H1 (cell line): ENCODE results near the gene C3orf80. TPM values are rescaled to one million over a fixed set of nuclear protein-coding genes. Genes with fewer than 3 reads are reported as not detected.

Experiments
- CTCF ChIA-PET: fragments of 300-600 bp; sonication (Branson Sonifier 250); formaldehyde crosslinking; loops from one replicate; lab custom pipeline; 2021; ENCODE audit not compliant: partially characterized antibody; lab: Charles Lee
- POLR2A ChIA-PET: fragments of 300-600 bp; sonication (Branson Sonifier 250); formaldehyde crosslinking; loops from one replicate; lab custom pipeline; 2021; ENCODE audit warnings: inconsistent platforms; ENCODE audit not compliant: partially characterized antibody; lab: Charles Lee
- DNase-seq, 2 experiments: peaks; one replicate each; pipeline versions ENCODE4 v3.0.0 to v3.0.0-alpha.2; 2010 to 2022; ENCODE audit warnings: low spot score in 2 of 2, low read depth in 1 of 2, mixed read lengths in 1 of 2
- FAIRE-seq: peaks from 2 replicates; lab custom pipeline; 2011; peaks lifted over from hg19 to GRCh38; lab: Jason Lieb, UNC
- H2AFZ ChIP-seq: 2 replicates; pipeline ENCODE4 v1.8.1; 2012; ENCODE audit warnings: low read length, inconsistent platforms
- H2AK5ac ChIP-seq: 2 replicates; pipeline ENCODE4 v1.6.1; 2013; ENCODE audit warnings: low read depth, low read length
- H2BK120ac ChIP-seq: replicated peaks from 2 replicates; pipeline ENCODE3; 2013; ENCODE audit warnings: low read depth, low read length, inconsistent platforms
- H2BK12ac ChIP-seq: 2 replicates; pipeline ENCODE4 v1.6.1; 2013; ENCODE audit warnings: low read depth, low read length
- H2BK15ac ChIP-seq: 2 replicates; pipeline ENCODE4 v1.6.1; 2013; ENCODE audit warnings: low read length
- H2BK20ac ChIP-seq: 2 replicates; pipeline ENCODE4 v1.6.1; 2013; ENCODE audit warnings: low read length
- H2BK5ac ChIP-seq: 2 replicates; pipeline ENCODE4 v1.6.1; 2013; ENCODE audit warnings: low read depth, low read length
- H3K14ac ChIP-seq: 2 replicates; pipeline ENCODE4 v1.6.1; 2013; ENCODE audit warnings: inconsistent platforms; ENCODE audit not compliant: insufficient read length
- H3K18ac ChIP-seq: 2 replicates; pipeline ENCODE4 v1.6.1; 2013; ENCODE audit warnings: low read length; ENCODE audit errors: extremely low read depth
- H3K23ac ChIP-seq: 2 replicates; pipeline ENCODE4 v1.6.1; 2013; ENCODE audit warnings: inconsistent platforms; ENCODE audit not compliant: insufficient read length
- H3K23me2 ChIP-seq: 2 replicates; pipeline ENCODE4 v1.6.1; 2013; ENCODE audit warnings: low read depth, low read length
- H3K27ac ChIP-seq: 2 replicates; pipeline ENCODE4 v1.6.1; 2011; ENCODE audit warnings: low read depth, low read length, inconsistent platforms
- H3K27me3 ChIP-seq, 4 experiments: replicated peaks in 1 of 4; 1 replicate in 1 of 4; 2 replicates in 3 of 4; pipeline versions ENCODE4 v1.6.1 to v1.8.1; 2011 to 2013; ENCODE audit warnings: low read length in 3 of 4, mild to moderate bottlenecking in 3 of 4, inconsistent platforms in 2 of 4, mixed read lengths in 2 of 4, moderate library complexity in 1 of 4; ENCODE audit not compliant: control insufficient read depth in 3 of 4, insufficient read depth in 3 of 4; ENCODE audit errors: extremely low read depth in 1 of 4
- H3K36me3 ChIP-seq, 4 experiments: 2 replicates each; pipeline versions ENCODE4 v1.6.1 to v1.8.1; 2011 to 2013; ENCODE audit warnings: mild to moderate bottlenecking in 4 of 4, low read length in 3 of 4, moderate library complexity in 2 of 4, control low read depth in 1 of 4, inconsistent platforms in 1 of 4; ENCODE audit not compliant: insufficient read depth in 4 of 4, control insufficient read depth in 2 of 4
- H3K4ac ChIP-seq: replicated peaks from 2 replicates; pipeline ENCODE3; 2013; ENCODE audit warnings: low read length, low read depth, mixed read lengths, inconsistent platforms; ENCODE audit not compliant: insufficient read length
- H3K4me1 ChIP-seq, 4 experiments: replicated peaks in 1 of 4; 1 replicate in 1 of 4; 2 replicates in 3 of 4; pipeline versions ENCODE4 v1.6.1 to v1.8.1; 2011 to 2013; ENCODE audit warnings: low read length in 3 of 4, inconsistent platforms in 2 of 4, mixed read lengths in 1 of 4; ENCODE audit not compliant: insufficient read depth in 4 of 4, control insufficient read depth in 3 of 4
- H3K4me2 ChIP-seq, 2 experiments: 2 replicates each; pipeline versions ENCODE4 v1.6.1 to v1.8.1; 2011 to 2013; ENCODE audit warnings: low read depth in 2 of 2, low read length in 2 of 2, control low read depth in 1 of 2, inconsistent platforms in 1 of 2, mild to moderate bottlenecking in 1 of 2; ENCODE audit not compliant: insufficient read depth in 1 of 2
- H3K4me3 ChIP-seq, 4 experiments: fragments of 200-600, 300-600 bp in 1 of 4; sonication (generic), shearing (Covaris generic), sonication (Bioruptor Twin) in 1 of 4; 2 replicates each; pipeline versions ENCODE4 v1.5.1 to v1.8.1; 2011 to 2016; ENCODE audit warnings: low read length in 4 of 4, low read depth in 3 of 4, control low read depth in 2 of 4, inconsistent platforms in 2 of 4, mild to moderate bottlenecking in 2 of 4, mixed read lengths in 1 of 4, moderate library complexity in 1 of 4; ENCODE audit not compliant: insufficient read depth in 2 of 4; ENCODE audit errors: extremely low read depth in 1 of 4
- H3K56ac ChIP-seq: replicated peaks from 2 replicates; pipeline ENCODE3; 2013; ENCODE audit warnings: low read depth, mild to moderate bottlenecking, mixed read lengths, low read length, inconsistent platforms; ENCODE audit not compliant: insufficient read length
- H3K79me1 ChIP-seq: 2 replicates; pipeline ENCODE4 v1.6.1; 2013; ENCODE audit warnings: low read depth, low read length, control low read depth
- H3K79me2 ChIP-seq, 2 experiments: 2 replicates each; pipeline versions ENCODE4 v1.6.1 to v1.8.1; 2012 to 2013; ENCODE audit warnings: low read length in 2 of 2, mild to moderate bottlenecking in 2 of 2, inconsistent platforms in 1 of 2; ENCODE audit not compliant: insufficient read depth in 2 of 2, control insufficient read depth in 1 of 2
- H3K9ac ChIP-seq, 4 experiments: replicated peaks in 1 of 4; 1 replicate in 1 of 4; 2 replicates in 3 of 4; pipeline versions ENCODE4 v1.6.1 to v1.8.1; 2011 to 2013; ENCODE audit warnings: low read depth in 3 of 4, low read length in 3 of 4, control low read depth in 2 of 4, mild to moderate bottlenecking in 2 of 4, moderate library complexity in 2 of 4, inconsistent platforms in 1 of 4; ENCODE audit errors: extremely low read depth in 1 of 4
- H3K9me3 ChIP-seq, 2 experiments: 2 replicates each; pipeline versions ENCODE4 v1.6.1 to v1.8.1; 2012 to 2013; ENCODE audit warnings: mild to moderate bottlenecking in 2 of 2, moderate library complexity in 2 of 2, control low read depth in 1 of 2, inconsistent platforms in 1 of 2, low read depth in 1 of 2, low read length in 1 of 2, mixed read lengths in 1 of 2; ENCODE audit not compliant: insufficient read depth in 2 of 2
- H4K20me1 ChIP-seq, 2 experiments: replicated peaks in 1 of 2; 2 replicates each; pipeline versions ENCODE3 to v1.8.1; 2011 to 2013; ENCODE audit warnings: inconsistent platforms in 2 of 2, low read length in 2 of 2, mild to moderate bottlenecking in 1 of 2; ENCODE audit not compliant: insufficient read depth in 2 of 2, control insufficient read depth in 1 of 2
- H4K5ac ChIP-seq: 2 replicates; pipeline ENCODE4 v1.6.1; 2013; ENCODE audit warnings: low read length, low read depth, mixed read lengths, inconsistent platforms; ENCODE audit not compliant: insufficient read length
- H4K8ac ChIP-seq: 2 replicates; pipeline ENCODE4 v1.8.0; 2013; ENCODE audit warnings: mild to moderate bottlenecking, moderate library complexity, low read length, inconsistent platforms; ENCODE audit not compliant: insufficient read depth; ENCODE audit errors: extremely low read depth
- H4K91ac ChIP-seq: replicated peaks from 2 replicates; pipeline ENCODE3; 2013; ENCODE audit warnings: low read length, mixed read lengths, inconsistent platforms; ENCODE audit not compliant: insufficient read length
- NANOG ChIP-seq: IDR thresholded peaks from 2 replicates; pipeline ENCODE4 v1.6.1; 2011; ENCODE audit warnings: low read length, low read depth, mild to moderate bottlenecking, inconsistent platforms; ENCODE audit not compliant: insufficient read depth, poor library complexity, severe bottlenecking
- SIX5 ChIP-seq: IDR thresholded peaks from 2 replicates; pipeline ENCODE4 v1.6.1; 2011; ENCODE audit warnings: mild to moderate bottlenecking, low read depth, low read length
- SP4 ChIP-seq: IDR thresholded peaks from 2 replicates; pipeline ENCODE4 v1.6.1; 2012; ENCODE audit warnings: low read length, inconsistent platforms
- WGBS, 2 experiments: shearing (Covaris generic) in 1 of 2; methylation state at CpG; one replicate each; pipeline versions ENCODE4 v1.1.6 to v1.1.7; 2013 to 2015; ENCODE audit warnings: low lambda C conversion rate in 2 of 2, mixed read lengths in 2 of 2, inconsistent platforms in 1 of 2, low coverage in 1 of 2, missing lambda C conversion rate in 1 of 2; ENCODE audit not compliant: insufficient replicate concordance in 2 of 2, insufficient coverage in 1 of 2, insufficient read length in 1 of 2; ENCODE audit errors: extremely low coverage in 1 of 2, missing lambda C conversion rate in 1 of 2; 5-methylcytosine and 5-hydroxymethylcytosine counted together
- polyA plus RNA-seq, 7 experiments: library from polyadenylated mRNA; depleted of rRNA in 3 of 7; stranded (reverse) in 5 of 7; unstranded in 2 of 7; fragments of >200 nt in 5 of 7; fragments of 200-250 nt in 2 of 7; gene quantifications; 1 replicate in 5 of 7; 2 replicates in 1 of 7; 4 replicates in 1 of 7; pipeline versions ENCODE4 v1.2.1 to v1.2.3, GENCODE V29; 2011 to 2013; ENCODE audit warnings: missing spikeins in 2 of 7, mixed read lengths in 2 of 7
- total RNA-seq: library from RNA; stranded (reverse); fragmentation: NEBNext Ultra II Directional; extraction: Animal tissue kit (Norgen Biotek cat#: 25700); gene quantifications from 2 replicates; pipeline ENCODE4 v1.2.1, GENCODE V29; 2021

Gene C3orf80
- total and polyA plus RNA-seq, 2 of the 8 experiments (the other 6 are each of a cell fraction or from before 2014, with no cell fraction given) = 0.57 to 1.1 TPM

GRCh38 chr3:160193644-160194192, 31.5 kb upstream of the C3orf80 start:
- no peak overlapping the region for H3K18ac ChIP-seq
- no peaks in the 10 kb centered on the region for H3K79me1 ChIP-seq
- no peak overlapping the region for H2BK120ac ChIP-seq
- H2BK12ac ChIP-seq = no peak overlapping the region
- DNase-seq (no peak), FAIRE-seq (no peak)
- no peak overlapping the region for H2BK20ac ChIP-seq
- 87% methylated on average over 6 of the region's 6 CpGs; no CpG with 5 or more reads in 1 of the 2 experiments for WGBS, 2 experiments
- peaks cover 0 to 2% of the 10 kb centered on the region in 2 experiments; a peak in 1 of 4 replicates for H3K9me3 ChIP-seq
- CTCF ChIA-PET = interaction anchor here (1.4 to 1.5 kb wide), 3 partner anchors 17 to 206 kb away, joined by 3 to 4 read pairs (median 4); no protein-coding TSS in a partner anchor
- H3K14ac ChIP-seq = no peak overlapping the region
- no peaks in the 10 kb centered on the region for H3K79me2 ChIP-seq
- H4K5ac ChIP-seq = no peak overlapping the region
- H2BK5ac ChIP-seq = no peak overlapping the region
- no peaks in the 10 kb centered on the region for H3K23me2 ChIP-seq
- no peak overlapping the region for H3K4me3 ChIP-seq
- no peak overlapping the region for H3K23ac ChIP-seq
- no peak overlapping the region for H4K91ac ChIP-seq
- no peak overlapping the region for H3K4me2 ChIP-seq
- no peak overlapping the region for H3K56ac ChIP-seq
- H3K4me1 ChIP-seq = no peaks in the 10 kb centered on the region
- POLR2A ChIA-PET = no interaction called here
- no peak overlapping the region for H2BK15ac ChIP-seq
- TF ChIP-seq NANOG = no peak
- TF ChIP-seq SIX5 = no peak
- no peak for TF ChIP-seq SP4
- H2AFZ ChIP-seq = no peak overlapping the region
- H3K36me3 ChIP-seq = no peaks in the 10 kb centered on the region
- no peaks in the 10 kb centered on the region for H3K27me3 ChIP-seq
- no peak overlapping the region for H4K8ac ChIP-seq
- H3K4ac ChIP-seq = no peak overlapping the region
- no peaks in the 10 kb centered on the region for H4K20me1 ChIP-seq
- H3K27ac ChIP-seq = no peak overlapping the region
- H2AK5ac ChIP-seq = no peak overlapping the region
- no peak overlapping the region for H3K9ac ChIP-seq
